Osteoblast (primary cell): ENCODE data around the gene MAPK8IP3. TPM values are rescaled to one million over a fixed set of nuclear protein-coding genes. Genes with fewer than 3 reads are reported as not detected.
A peak's percentile ranks its signal among the peaks of the same experiment; 100 is the strongest.

Source experiments
- DNase-seq: peaks from one replicate; pipeline ENCODE4 v3.0.0; 2011; ENCODE audit warnings: low spot score, mixed read lengths; ENCODE audit not compliant: insufficient read length; ENCODE audit errors: missing footprints
- H2AFZ ChIP-seq: 2 replicates; pipeline ENCODE4 v1.6.0; 2011; ENCODE audit warnings: mild to moderate bottlenecking, low read length
- H3K27ac ChIP-seq: 2 replicates; pipeline ENCODE4 v1.5.1; 2011; ENCODE audit warnings: mild to moderate bottlenecking, low read depth, low read length, moderate library complexity
- H3K27me3 ChIP-seq: 2 replicates; pipeline ENCODE4 v1.6.0; 2012; ENCODE audit warnings: mild to moderate bottlenecking, control low read depth, inconsistent platforms, low read length, moderate library complexity; ENCODE audit not compliant: insufficient read depth
- H3K36me3 ChIP-seq: 2 replicates; pipeline ENCODE4 v1.5.1; 2011; ENCODE audit warnings: mild to moderate bottlenecking, low read length, control low read depth, moderate library complexity; ENCODE audit not compliant: insufficient read depth
- H3K4me1 ChIP-seq: 2 replicates; pipeline ENCODE4 v1.5.1; 2011; ENCODE audit warnings: mild to moderate bottlenecking, low read length, control low read depth, moderate library complexity; ENCODE audit not compliant: insufficient read depth
- H3K4me2 ChIP-seq: 2 replicates; pipeline ENCODE4 v1.6.0; 2011; ENCODE audit warnings: mild to moderate bottlenecking, low read length; ENCODE audit not compliant: insufficient read depth
- H3K4me3 ChIP-seq: fragments of 200-600 bp; sonication (generic); 3 replicates; pipeline ENCODE4 v1.5.1; 2012; ENCODE audit warnings: mild to moderate bottlenecking, low read length, inconsistent platforms; ENCODE audit not compliant: insufficient read depth
- H3K79me2 ChIP-seq: 2 replicates; pipeline ENCODE4 v1.6.0; 2012; ENCODE audit warnings: mild to moderate bottlenecking, low read length, control low read depth, inconsistent platforms; ENCODE audit not compliant: insufficient read depth
- H3K9me3 ChIP-seq: 2 replicates; pipeline ENCODE4 v1.5.1; 2011; ENCODE audit warnings: low read depth, low read length, control low read depth
- H4K20me1 ChIP-seq: 2 replicates; pipeline ENCODE4 v1.6.0; 2012; ENCODE audit warnings: mild to moderate bottlenecking, low read length, control low read depth; ENCODE audit not compliant: insufficient read depth
- total RNA-seq: library from RNA; depleted of rRNA; stranded (reverse); fragments of >200 nt; gene quantifications from 2 replicates; pipeline ENCODE4 v1.2.3, GENCODE V29; 2012
- TF ChIP-seq, protein P1 (sequence below): IDR thresholded peaks from 2 replicates; pipeline ENCODE4 v1.5.1; 2011; ENCODE audit warnings: mild to moderate bottlenecking, low read depth, low read length, moderate library complexity; ENCODE audit errors: extremely low read depth

Gene MAPK8IP3
- total RNA-seq, 1 donor, result 64.1 TPM

GRCh38 chr16:1674751-1675664 is 31.0 kb upstream of the MAPK8IP3 start:
- DNase-seq, result peak; percentile 97
- H3K27me3 ChIP-seq, result no peaks in the 10 kb centered on the region
- H3K9me3 ChIP-seq, result no peaks in the 10 kb centered on the region
- H3K79me2 ChIP-seq, result peaks cover 17% of the 10 kb centered on the region
- peaks cover 13% of the 10 kb centered on the region for H3K4me1 ChIP-seq
- H2AFZ ChIP-seq, result no peak overlapping the region
- H3K4me3 ChIP-seq, result no peak overlapping the region
- TF ChIP-seq, protein P1, sequence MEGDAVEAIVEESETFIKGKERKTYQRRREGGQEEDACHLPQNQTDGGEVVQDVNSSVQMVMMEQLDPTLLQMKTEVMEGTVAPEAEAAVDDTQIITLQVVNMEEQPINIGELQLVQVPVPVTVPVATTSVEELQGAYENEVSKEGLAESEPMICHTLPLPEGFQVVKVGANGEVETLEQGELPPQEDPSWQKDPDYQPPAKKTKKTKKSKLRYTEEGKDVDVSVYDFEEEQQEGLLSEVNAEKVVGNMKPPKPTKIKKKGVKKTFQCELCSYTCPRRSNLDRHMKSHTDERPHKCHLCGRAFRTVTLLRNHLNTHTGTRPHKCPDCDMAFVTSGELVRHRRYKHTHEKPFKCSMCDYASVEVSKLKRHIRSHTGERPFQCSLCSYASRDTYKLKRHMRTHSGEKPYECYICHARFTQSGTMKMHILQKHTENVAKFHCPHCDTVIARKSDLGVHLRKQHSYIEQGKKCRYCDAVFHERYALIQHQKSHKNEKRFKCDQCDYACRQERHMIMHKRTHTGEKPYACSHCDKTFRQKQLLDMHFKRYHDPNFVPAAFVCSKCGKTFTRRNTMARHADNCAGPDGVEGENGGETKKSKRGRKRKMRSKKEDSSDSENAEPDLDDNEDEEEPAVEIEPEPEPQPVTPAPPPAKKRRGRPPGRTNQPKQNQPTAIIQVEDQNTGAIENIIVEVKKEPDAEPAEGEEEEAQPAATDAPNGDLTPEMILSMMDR, result no peak
- H3K27ac ChIP-seq, result peak overlapping the region; percentile 46
- no peak overlapping the region for H3K4me2 ChIP-seq
- peaks cover 40% of the 10 kb centered on the region for H3K36me3 ChIP-seq
- peaks cover 12% of the 10 kb centered on the region for H4K20me1 ChIP-seq

DNA sequence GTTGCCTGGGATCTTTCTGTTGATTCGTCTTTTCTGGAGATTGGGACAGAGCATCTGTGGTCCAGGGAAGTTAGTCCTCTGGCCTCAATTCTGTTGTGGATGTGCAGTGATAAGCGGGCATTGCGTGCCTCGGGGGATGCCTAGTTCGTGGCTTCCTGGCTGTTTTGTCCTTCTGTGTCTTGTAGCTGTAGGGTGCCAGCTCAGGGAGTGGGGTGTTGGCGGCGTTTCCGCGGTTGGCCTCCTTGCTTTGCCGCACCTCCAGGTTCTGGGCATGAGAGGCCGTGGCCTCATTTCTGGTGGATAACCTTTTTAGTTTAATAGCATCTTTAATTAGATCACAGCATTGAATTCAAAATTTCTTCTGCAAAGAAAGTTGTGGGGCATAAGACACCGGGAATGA is 29.3 kb upstream of the MAPK8IP3 start:
- peaks cover 33% of the 10 kb centered on the region for H3K79me2 ChIP-seq
- TF ChIP-seq, protein P1, result no peak
- H4K20me1 ChIP-seq, result peaks cover 12% of the 10 kb centered on the region
- no peaks in the 10 kb centered on the region for H3K27me3 ChIP-seq
- no peak overlapping the region for H2AFZ ChIP-seq
- H3K36me3 ChIP-seq, result peaks cover 28% of the 10 kb centered on the region
- H3K4me2 ChIP-seq, result no peak overlapping the region
- no peaks in the 10 kb centered on the region for H3K9me3 ChIP-seq
- H3K4me3 ChIP-seq, result no peak overlapping the region
- no peak for DNase-seq
- H3K4me1 ChIP-seq, result peaks cover 13% of the 10 kb centered on the region
- H3K27ac ChIP-seq, result no peak overlapping the region

- peaks cover 12% of the 10 kb centered on the region for H4K20me1 ChIP-seq
- no peaks in the 10 kb centered on the region for H3K9me3 ChIP-seq
- no peak overlapping the region for H3K4me3 ChIP-seq
- H3K36me3 ChIP-seq, result peaks cover 21% of the 10 kb centered on the region
- H3K27me3 ChIP-seq, result no peaks in the 10 kb centered on the region
- H3K4me2 ChIP-seq, result peak overlapping the region; percentile 66
- H3K79me2 ChIP-seq, result peaks cover 39% of the 10 kb centered on the region
- TF ChIP-seq, protein P1, result no peak
- no peak overlapping the region for H3K27ac ChIP-seq
- DNase-seq, result peak; percentile 29
- no peak overlapping the region for H2AFZ ChIP-seq
- H3K4me1 ChIP-seq, result peaks cover 13% of the 10 kb centered on the region
Observed at GRCh38 chr16:1677339-1677738, 28.7 kb upstream of the MAPK8IP3 start.

DNA sequence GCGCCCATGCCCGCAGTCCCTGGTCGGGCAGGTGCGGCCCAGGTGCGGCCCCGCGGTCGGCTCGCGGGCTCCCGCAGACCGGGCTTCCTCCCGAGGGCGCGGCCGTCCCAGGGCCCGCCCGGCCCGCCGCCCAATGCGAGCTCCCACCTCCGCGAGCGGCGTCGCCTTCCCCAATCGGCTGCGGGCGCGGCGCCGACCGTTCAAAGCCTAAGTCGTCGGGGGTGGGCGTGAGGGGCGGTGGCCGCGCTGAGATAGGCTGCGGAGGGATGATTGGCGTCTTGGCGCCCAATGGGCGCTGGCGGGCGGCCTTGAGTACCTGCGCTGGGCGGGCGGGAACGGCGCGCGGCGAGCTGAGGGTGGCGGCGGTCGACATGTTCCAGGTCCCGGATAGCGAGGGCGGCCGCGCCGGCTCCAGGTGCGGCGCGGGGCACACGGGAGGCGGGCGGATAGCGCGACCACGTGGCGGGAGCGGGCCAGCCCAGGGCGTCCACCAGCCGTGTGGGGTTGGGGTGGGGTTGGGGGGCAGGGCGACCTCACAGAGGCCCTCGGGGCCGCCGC is 28.0 kb upstream of the MAPK8IP3 start, which contains the start of gene JPT2:
TSS of gene JPT2 (plus strand) at position 338 of the 558 bp plus-strand sequence. CDS start at position 372, 34 bp downstream.
- no peaks in the 10 kb centered on the region for H3K9me3 ChIP-seq
- TF ChIP-seq, protein P1, result no peak
- H3K79me2 ChIP-seq, result peaks cover 45% of the 10 kb centered on the region
- H4K20me1 ChIP-seq, result peaks cover 12% of the 10 kb centered on the region
- H3K36me3 ChIP-seq, result peaks cover 15% of the 10 kb centered on the region
- H3K27ac ChIP-seq, result peak within 1 kb of the TSS; percentile 65
- H3K27me3 ChIP-seq, result no peaks in the 10 kb centered on the region
- peak within 1 kb of the TSS; percentile 79 for H3K4me3 ChIP-seq
- peak within 1 kb of the TSS; percentile 82 for H3K4me2 ChIP-seq
- peak; percentile 100 for DNase-seq
- peaks cover 13% of the 10 kb centered on the region for H3K4me1 ChIP-seq
- H2AFZ ChIP-seq, result peak within 1 kb of the TSS; percentile 32
